Skeletal muscle satellite cell (primary cell): Measurements from ENCODE around the gene SLC39A11.
"Not testable (repeated sequence)": the region's sequence is repeated elsewhere in the genome, so short reads cannot be mapped to it uniquely, and the experiment has no call there.

Experiments used
- H3K27me3 ChIP-seq: 2 replicates; pipeline ENCODE4 v1.7.0; 2013; ENCODE audit warnings: low read length; ENCODE audit not compliant: control insufficient read depth, insufficient read depth
- H3K36me3 ChIP-seq: 2 replicates; pipeline ENCODE4 v1.7.0; 2013; ENCODE audit warnings: mild to moderate bottlenecking, control low read depth, low read length; ENCODE audit not compliant: insufficient read depth
- H3K4me1 ChIP-seq: 2 replicates; pipeline ENCODE4 v1.7.0; 2013; ENCODE audit warnings: low read length; ENCODE audit not compliant: control insufficient read depth, insufficient read depth
- H3K4me2 ChIP-seq: 2 replicates; pipeline ENCODE4 v1.7.0; 2013; ENCODE audit warnings: mild to moderate bottlenecking, low read length
- H3K4me3 ChIP-seq: 2 replicates; pipeline ENCODE4 v1.7.0; 2013; ENCODE audit warnings: low read length
- H3K9ac ChIP-seq: 2 replicates; pipeline ENCODE4 v1.7.0; 2013; ENCODE audit warnings: mild to moderate bottlenecking, low read depth, low read length, moderate library complexity
- H3K9me3 ChIP-seq: replicated peaks from 2 replicates; pipeline ENCODE4 v1.7.0; 2013; ENCODE audit warnings: mild to moderate bottlenecking, control low read depth, low read length

Gene SLC39A11

DNA sequence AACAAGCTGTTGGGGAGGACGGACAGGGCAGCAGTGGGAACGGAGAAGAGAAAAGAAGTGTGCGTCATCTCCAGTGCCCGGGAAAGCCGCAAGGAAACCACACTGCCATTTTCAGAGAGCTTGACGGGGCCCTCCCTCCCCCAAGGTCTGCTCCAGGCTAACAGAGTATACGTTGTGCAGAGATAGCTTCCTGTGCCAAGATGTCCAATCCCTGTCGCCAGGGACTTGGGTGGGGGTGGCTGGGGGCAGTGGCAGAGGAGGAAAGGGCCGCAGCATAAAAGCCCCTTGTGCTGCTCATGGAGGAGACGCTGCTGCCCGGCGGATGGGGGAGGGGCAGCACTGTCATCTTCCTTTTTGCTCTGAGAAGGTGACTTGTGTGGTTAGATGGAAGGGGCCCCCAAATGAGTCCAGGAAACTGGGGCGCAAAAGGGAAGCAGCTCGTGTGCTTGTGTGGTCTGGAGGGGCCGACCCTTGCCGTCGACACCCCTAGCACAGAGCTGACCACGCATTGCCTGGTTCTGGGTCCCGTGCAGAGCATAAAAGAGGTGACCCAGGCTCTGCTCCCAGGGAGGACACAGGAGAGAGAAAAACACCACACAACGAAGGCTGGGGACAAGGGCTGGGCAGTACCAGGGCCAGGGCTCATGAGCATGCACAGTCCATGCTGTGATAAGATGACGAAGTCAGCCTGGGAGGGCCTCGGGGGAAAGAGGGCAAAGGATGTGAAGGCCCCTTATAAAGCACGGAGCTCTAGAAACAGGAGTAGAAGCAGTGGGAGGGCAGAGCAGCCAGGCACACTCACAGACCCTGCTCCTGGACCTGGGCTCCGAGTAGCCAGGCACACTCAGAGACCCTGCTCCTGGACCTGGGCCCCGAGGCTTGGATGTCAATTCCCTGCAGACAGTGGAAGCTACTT, 372.7 kb downstream of the SLC39A11 start:
- no peaks in the 10 kb centered on the region for H3K27me3 ChIP-seq
- H3K9ac ChIP-seq, result no peak overlapping the region
- H3K9me3 ChIP-seq, result no peaks in the 10 kb centered on the region
- peaks cover 25% of the 10 kb centered on the region for H3K4me1 ChIP-seq
- H3K4me2 ChIP-seq, result no peak overlapping the region
- no peaks in the 10 kb centered on the region for H3K36me3 ChIP-seq
- no peak overlapping the region for H3K4me3 ChIP-seq

DNA sequence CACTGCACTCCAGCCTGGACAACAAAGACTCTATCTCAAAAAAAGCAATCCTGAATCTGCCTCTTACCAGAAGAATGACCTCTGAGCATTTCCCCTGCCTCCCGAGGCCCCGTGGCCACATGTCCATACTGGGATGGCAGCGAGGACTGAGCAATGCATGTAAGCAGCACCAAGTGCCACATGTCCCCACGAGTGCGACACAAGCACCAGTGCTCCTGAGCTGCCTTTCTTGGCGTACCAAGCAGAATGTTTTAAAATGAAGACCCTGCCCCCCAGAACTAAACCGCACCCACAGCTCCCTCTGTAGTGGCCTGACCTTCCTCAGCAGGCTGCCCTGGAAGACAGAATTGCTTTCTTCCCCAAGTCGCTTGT, 373.3 kb downstream of the SLC39A11 start:
- no peaks in the 10 kb centered on the region for H3K36me3 ChIP-seq
- no peak overlapping the region for H3K4me3 ChIP-seq
- H3K4me1 ChIP-seq, result peaks cover 20% of the 10 kb centered on the region
- H3K4me2 ChIP-seq, result no peak overlapping the region
- H3K9ac ChIP-seq, result no peak overlapping the region
- H3K9me3 ChIP-seq, result no peaks in the 10 kb centered on the region
- H3K27me3 ChIP-seq, result no peaks in the 10 kb centered on the region

DNA sequence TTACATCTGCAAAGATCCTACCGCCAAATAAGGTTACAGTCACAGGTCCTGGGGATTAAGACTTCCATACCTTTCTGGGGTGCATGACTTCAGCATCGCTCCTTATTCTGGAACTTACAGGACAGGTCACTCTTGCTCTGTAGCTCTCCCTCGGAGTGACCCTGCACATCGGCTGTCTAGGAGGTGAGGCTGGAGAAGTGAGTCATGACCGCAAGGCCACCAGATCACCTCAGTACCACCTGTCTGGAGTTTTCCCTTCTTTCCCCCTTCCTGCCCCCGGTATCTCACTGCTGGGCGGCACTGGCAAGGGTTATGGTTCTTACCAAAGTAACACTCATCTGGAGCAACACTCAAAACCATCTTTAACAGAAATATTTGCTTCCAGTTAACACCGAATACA, 374.8 kb downstream of the SLC39A11 start:
- Histone ChIP-seq H3K4me1 (peaks cover 19% of the 10 kb centered on the region), H3K9ac (no peak overlapping the region), H3K4me2 (no peak overlapping the region), H3K36me3 (no peaks in the 10 kb centered on the region), H3K4me3 (no peak overlapping the region), H3K9me3 (no peaks in the 10 kb centered on the region), H3K27me3 (no peaks in the 10 kb centered on the region)

DNA sequence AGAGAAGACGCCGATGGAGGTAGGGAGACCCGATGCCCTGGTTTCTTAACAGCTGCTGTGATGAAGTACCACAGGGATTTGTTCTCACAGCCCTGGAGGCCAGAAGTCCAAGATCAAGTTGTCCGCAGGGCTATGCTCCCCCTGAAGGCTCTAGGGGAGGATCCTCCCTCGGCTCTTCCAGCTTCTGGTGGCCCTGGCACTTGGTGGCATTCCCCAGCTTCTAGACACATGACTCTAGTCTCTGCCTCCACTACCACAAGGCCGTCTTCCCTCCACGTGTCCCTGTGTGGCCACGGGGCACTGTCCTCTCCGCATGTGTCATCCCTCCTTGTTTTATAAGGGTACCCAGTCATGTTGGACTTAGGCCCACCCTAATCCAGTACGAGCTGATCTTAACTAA, 375.2 kb downstream of the SLC39A11 start:
- Histone ChIP-seq H3K9ac (no peak overlapping the region), H3K36me3 (no peaks in the 10 kb centered on the region), H3K4me3 (no peak overlapping the region), H3K27me3 (no peaks in the 10 kb centered on the region), H3K4me2 (no peak overlapping the region), H3K4me1 (peaks cover 19% of the 10 kb centered on the region), H3K9me3 (no peaks in the 10 kb centered on the region)

DNA sequence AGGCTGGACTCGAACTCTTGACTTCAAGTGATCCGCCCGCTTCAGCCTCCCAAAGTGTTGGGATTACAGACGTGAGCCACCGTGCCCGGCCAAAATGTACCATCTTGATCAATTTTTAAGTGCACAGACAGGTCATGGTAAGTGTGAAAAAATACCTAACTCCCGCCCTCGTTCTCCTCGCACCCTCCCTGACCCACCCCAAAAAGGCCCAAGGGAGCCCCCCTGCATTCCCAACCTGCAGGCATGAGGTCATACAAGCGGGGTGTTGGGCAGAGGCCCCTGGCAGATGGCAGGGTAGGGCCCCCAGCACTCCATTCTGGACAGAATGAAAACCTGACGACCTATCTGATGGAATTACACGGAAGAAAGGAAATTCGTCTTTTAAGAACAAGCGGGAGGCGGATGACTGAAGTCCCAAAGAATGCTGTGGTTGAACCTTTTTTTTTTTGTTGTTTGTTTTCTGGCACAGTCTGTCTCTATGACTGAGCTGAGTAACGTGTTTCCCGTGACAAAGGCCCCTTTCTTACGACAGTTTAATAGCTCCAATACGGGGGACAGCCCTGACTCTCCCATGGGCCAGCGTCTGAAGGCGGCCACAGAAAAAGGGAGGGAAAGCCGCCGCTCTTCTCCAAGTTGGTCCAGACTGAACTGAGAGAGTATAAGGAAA, 376.4 kb downstream of the SLC39A11 start:
- peak overlapping the region; percentile 66 for H3K9ac ChIP-seq
- no peaks in the 10 kb centered on the region for H3K36me3 ChIP-seq
- peak overlapping the region; percentile 39 for H3K4me2 ChIP-seq
- H3K9me3 ChIP-seq, result peaks cover 5% of the 10 kb centered on the region
- H3K4me3 ChIP-seq, result peak overlapping the region; percentile 2
- peaks cover 19% of the 10 kb centered on the region for H3K4me1 ChIP-seq
- H3K27me3 ChIP-seq, result no peaks in the 10 kb centered on the region

DNA sequence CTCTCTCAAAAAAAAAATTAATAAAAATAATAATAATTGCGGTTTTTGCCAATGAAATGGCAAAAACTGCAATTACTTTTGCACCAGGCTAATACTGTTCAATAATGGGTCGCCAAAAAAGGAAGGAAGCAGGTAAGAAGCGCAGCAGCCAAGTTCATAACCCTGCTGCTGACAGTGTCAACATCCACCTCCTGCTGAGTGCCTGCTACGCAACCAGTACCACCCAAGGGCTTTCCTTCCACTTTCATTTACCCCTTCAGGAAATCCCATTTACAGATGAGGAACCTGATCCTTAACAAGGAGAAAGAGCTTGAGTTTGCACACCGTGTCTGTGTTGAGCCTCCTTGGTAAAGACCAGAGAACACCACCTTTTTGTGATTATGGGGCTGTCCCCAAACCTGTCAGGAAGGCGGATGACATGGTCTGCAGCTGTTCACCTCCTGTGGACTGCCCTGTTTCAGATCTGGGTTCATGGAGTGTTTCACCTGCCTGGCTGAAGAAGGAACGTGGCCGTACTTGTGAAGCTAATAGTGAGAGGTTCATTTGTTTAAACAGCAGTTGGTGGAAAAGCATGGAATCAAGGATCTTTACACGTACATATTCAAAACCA, 378.0 kb downstream of the SLC39A11 start:
- no peaks in the 10 kb centered on the region for H3K27me3 ChIP-seq
- no peak overlapping the region for H3K4me3 ChIP-seq
- no peaks in the 10 kb centered on the region for H3K36me3 ChIP-seq
- H3K4me2 ChIP-seq, result no peak overlapping the region
- no peak overlapping the region for H3K9ac ChIP-seq
- H3K4me1 ChIP-seq, result peaks cover 28% of the 10 kb centered on the region
- H3K9me3 ChIP-seq, result peaks cover 9% of the 10 kb centered on the region

DNA sequence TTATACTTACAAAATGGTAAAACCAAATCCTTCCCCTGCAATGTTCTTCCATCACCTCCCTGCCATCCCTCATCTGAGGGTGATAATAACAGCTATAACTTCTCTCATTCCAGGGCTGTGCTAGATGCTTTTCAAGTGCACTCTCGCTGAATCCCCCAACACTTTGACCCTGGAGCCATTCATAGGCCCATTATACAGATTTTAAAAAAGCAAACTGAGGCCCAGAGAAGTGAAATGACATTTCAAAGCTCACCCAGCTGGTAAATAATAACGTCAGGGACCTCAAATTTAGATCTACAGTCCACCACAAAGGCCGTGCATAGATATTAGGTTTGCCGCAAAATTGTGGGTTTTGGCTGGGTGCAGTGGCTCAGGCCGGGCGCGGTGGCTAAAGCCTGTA, 378.8 kb downstream of the SLC39A11 start:
- Histone ChIP-seq H3K4me1 (peaks cover 28% of the 10 kb centered on the region), H3K27me3 (no peaks in the 10 kb centered on the region), H3K4me3 (no peak overlapping the region), H3K9ac (no peak overlapping the region), H3K9me3 (peaks cover 9% of the 10 kb centered on the region), H3K4me2 (no peak overlapping the region), H3K36me3 (no peaks in the 10 kb centered on the region)

DNA sequence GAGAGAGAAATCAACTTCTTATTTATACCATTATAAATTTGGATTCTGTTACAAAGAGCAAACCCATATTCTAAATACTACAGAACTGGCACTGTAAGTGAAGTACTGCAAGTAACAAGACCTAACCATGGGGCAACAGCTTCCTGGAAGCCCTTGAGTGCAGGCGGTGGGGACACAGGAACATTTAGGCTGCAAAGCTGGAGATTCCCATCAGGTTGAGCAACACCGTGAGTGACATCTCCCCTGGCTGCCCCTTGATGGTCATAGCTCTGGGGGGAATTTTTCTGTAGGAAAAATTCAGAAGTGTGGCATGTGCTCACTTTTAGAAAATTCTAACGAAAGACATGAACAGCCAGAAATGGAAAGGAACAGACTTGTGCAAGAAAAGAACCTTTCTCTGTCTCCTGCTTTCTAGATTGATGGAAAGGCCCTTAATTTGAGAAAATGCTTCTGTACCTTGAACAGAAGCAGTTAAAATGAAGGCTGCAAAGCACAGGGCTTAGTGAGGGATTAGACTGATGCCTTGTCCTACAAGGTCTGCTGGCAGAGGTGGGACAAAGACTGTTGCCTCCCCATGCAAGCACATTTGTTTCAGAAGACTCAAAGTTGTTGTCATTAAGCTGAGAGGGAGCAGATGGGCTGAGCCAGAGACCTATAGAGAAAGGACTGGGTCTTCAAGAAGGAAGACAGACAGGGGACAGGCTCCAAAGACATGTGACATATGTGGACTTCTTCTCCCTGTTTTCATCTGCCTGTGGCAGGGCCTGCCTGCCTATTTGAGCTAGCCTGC, 380.8 kb downstream of the SLC39A11 start:
- Histone ChIP-seq H3K4me1 (peaks cover 25% of the 10 kb centered on the region), H3K9me3 (peaks cover 9% of the 10 kb centered on the region), H3K27me3 (no peaks in the 10 kb centered on the region), H3K4me3 (no peak overlapping the region), H3K36me3 (no peaks in the 10 kb centered on the region), H3K4me2 (no peak overlapping the region), H3K9ac (no peak overlapping the region)

DNA sequence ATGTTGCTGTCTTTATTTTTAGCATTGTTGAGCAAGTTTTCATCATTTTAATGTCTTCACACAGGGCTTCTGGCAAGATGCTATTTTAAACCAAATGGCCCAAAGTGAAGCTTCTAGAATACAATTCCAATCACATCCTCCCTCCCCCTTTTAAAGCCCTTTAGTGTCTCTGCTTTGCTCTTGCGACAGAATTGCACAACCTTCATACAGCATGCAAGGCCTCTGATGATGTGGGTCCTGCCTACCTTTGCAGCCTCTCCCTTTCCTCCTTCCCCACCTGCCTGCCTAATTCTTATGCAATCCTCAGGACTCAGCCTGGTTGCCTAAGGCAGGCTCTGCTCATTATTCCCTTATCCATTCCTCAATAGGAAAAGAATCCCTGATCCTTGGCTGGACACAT, 381.7 kb downstream of the SLC39A11 start:
- Histone ChIP-seq H3K4me3 (no peak overlapping the region), H3K9ac (no peak overlapping the region), H3K4me2 (no peak overlapping the region), H3K27me3 (no peaks in the 10 kb centered on the region), H3K36me3 (no peaks in the 10 kb centered on the region), H3K9me3 (peaks cover 9% of the 10 kb centered on the region), H3K4me1 (peaks cover 18% of the 10 kb centered on the region)

DNA sequence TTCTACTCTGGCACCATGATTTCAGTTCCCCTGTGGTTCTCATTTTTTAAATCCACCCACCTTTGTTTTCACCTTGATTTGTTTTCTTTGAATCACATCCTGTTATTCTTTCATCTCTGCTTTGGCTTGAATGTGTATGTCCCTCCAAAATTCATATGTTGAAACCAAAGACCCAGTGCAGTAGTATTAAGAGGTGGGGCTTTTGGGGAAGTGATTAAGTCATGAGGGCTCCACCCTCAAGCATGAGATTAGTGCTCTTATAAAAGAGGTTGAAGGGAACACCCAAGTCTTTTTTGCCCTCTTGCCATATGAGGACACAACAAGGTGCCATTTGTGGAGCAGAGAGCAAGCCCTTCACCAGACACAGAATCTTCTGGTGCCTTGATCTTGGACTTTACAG, 382.3 kb downstream of the SLC39A11 start:
- Histone ChIP-seq H3K4me2 (peak overlapping the region; percentile 2), H3K9ac (no peak overlapping the region), H3K27me3 (no peaks in the 10 kb centered on the region), H3K4me3 (no peak overlapping the region), H3K36me3 (no peaks in the 10 kb centered on the region), H3K4me1 (peaks cover 11% of the 10 kb centered on the region), H3K9me3 (peaks cover 9% of the 10 kb centered on the region)

DNA sequence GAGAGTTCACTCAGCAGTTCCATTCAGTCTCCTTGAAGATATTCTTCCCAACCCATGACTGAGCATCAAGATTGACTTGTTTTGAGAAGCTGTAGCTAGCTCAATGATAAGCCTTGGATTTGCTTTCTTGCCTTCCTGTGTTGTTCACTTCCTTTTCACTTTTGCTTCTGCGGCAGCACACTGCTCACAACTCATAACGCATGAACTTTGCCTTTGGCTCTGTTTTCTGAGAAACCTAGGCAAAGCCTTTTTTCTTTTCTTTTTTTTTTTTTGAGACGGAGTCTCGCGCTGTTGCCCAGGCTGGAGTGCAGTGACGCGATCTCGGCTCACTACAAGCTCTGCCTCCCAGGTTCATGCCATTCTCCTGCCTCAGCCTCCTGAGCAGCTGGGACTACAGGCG, 383.8 kb downstream of the SLC39A11 start:
- H3K27me3 ChIP-seq, H3K4me2 ChIP-seq, H3K36me3 ChIP-seq: not testable (repeated sequence)

More for the DNA sequence above, 383.8 kb downstream of the SLC39A11 start:
- not testable (repeated sequence) for H3K4me3 ChIP-seq, H3K4me1 ChIP-seq, H3K9me3 ChIP-seq, H3K9ac ChIP-seq
